Parathyroid adenoma (tissue), 2 donors: ENCODE results near the gene IFITM10.

ENCODE experiments used
- H2AFZ ChIP-seq: fragments of 300-600 bp; sonication (generic); one replicate; pipeline ENCODE4 v1.7.0; 2017; ENCODE audit warnings: antibody characterized with exemption, mild to moderate bottlenecking
- H3K27ac ChIP-seq: fragments of 300-600 bp; sonication (generic); one replicate; pipeline ENCODE4 v1.7.0; 2017
- H3K27me3 ChIP-seq: fragments of 300-600 bp; sonication (generic); one replicate; pipeline ENCODE4 v1.7.0; 2017; ENCODE audit warnings: low read length; ENCODE audit not compliant: control insufficient read depth, insufficient read depth
- H3K36me3 ChIP-seq: fragments of 300-600 bp; sonication (generic); one replicate; pipeline ENCODE4 v1.7.0; 2017; ENCODE audit warnings: low read length; ENCODE audit not compliant: control insufficient read depth, insufficient read depth
- H3K4me1 ChIP-seq: fragments of 300-600 bp; sonication (generic); one replicate; pipeline ENCODE4 v1.7.0; 2017; ENCODE audit warnings: control low read depth
- H3K4me2 ChIP-seq: fragments of 300-600 bp; sonication (generic); one replicate; pipeline ENCODE4 v1.7.0; 2017; ENCODE audit warnings: low read length
- H3K4me3 ChIP-seq: fragments of 300-600 bp; sonication (generic); one replicate; pipeline ENCODE4 v1.7.0; 2017; ENCODE audit warnings: low read depth, low read length
- H3K79me2 ChIP-seq: fragments of 300-600 bp; sonication (generic); one replicate; pipeline ENCODE4 v1.7.0; 2017; ENCODE audit warnings: control low read depth
- H3K9ac ChIP-seq: fragments of 300-600 bp; sonication (generic); one replicate; pipeline ENCODE4 v1.7.0; 2017; ENCODE audit warnings: mild to moderate bottlenecking
- H3K9me3 ChIP-seq: fragments of 300-600 bp; sonication (generic); one replicate; pipeline ENCODE4 v1.7.0; 2017; ENCODE audit warnings: low read length; ENCODE audit not compliant: control insufficient read depth
- TF ChIP-seq, protein P1 (sequence below): fragments of 300-600 bp; sonication (generic); IDR thresholded peaks from one replicate; pipeline ENCODE4 v1.7.0; 2017; ENCODE audit warnings: antibody characterized with exemption, mild to moderate bottlenecking
- donor health status: primary hyperparathyroidism.

The IFITM10 gene

GRCh38 chr11:1780700-1781592 is 30.6 kb upstream of the IFITM10 start:
- Histone ChIP-seq H3K36me3 (no peaks in the 10 kb centered on the region), H3K27me3 (no peaks in the 10 kb centered on the region), H3K27ac (no peak overlapping the region), H3K9ac (no peak overlapping the region), H3K4me2 (no peak overlapping the region), H3K4me3 (no peak overlapping the region), H3K4me1 (no peaks in the 10 kb centered on the region), H3K79me2 (no peaks in the 10 kb centered on the region), H3K9me3 (no peaks in the 10 kb centered on the region), H2AFZ (no peak overlapping the region)
- TF ChIP-seq, protein P1, sequence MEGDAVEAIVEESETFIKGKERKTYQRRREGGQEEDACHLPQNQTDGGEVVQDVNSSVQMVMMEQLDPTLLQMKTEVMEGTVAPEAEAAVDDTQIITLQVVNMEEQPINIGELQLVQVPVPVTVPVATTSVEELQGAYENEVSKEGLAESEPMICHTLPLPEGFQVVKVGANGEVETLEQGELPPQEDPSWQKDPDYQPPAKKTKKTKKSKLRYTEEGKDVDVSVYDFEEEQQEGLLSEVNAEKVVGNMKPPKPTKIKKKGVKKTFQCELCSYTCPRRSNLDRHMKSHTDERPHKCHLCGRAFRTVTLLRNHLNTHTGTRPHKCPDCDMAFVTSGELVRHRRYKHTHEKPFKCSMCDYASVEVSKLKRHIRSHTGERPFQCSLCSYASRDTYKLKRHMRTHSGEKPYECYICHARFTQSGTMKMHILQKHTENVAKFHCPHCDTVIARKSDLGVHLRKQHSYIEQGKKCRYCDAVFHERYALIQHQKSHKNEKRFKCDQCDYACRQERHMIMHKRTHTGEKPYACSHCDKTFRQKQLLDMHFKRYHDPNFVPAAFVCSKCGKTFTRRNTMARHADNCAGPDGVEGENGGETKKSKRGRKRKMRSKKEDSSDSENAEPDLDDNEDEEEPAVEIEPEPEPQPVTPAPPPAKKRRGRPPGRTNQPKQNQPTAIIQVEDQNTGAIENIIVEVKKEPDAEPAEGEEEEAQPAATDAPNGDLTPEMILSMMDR: no peak

DNA sequence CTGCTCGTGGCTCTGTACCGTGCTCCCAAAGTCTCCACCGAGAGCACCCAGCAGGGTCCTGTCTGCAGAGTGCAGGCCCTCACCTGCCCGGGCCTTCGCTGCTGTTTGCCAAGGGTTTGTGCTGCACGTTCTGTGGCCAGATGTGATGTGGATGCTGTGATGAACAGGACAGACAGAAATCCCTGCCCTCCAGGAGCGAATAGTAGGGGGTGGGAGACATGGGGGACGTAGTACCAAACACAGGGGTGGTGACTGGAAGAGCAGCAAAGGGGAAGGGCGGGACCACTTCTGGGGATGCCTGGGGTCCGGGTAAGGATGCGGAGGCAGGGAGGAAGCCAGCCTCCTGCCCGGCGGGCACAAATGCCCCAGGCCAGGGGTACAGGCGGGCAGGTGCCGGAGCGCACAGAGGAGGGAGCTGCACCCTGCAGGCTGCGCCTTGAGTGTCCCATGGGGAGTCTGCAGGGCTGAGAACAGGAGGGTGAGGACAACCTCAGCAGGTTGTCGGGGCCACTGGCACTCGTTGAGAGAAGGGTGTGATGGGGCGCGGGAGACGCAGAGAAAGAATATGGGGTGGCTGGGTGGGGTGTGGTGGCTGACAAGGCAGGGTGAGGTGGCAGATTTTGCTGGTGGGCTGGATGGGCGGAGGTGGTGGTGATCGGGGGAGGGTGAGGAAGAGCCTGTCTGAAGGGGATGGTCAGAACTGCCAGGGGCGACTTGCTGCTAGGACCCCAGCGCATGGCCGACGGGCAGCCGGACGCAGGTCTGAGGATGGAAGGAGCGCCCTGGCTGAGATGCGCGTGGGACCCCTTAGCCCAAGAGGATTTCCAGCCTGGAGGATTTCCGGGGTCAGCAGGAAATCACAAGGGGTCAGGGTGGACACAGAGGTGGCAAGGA is 29.7 kb upstream of the IFITM10 start:
- TF ChIP-seq, protein P1: no peak
- no peak overlapping the region for H3K4me3 ChIP-seq
- H3K79me2 ChIP-seq: no peaks in the 10 kb centered on the region
- H3K27ac ChIP-seq: no peak overlapping the region
- H2AFZ ChIP-seq: no peak overlapping the region
- no peaks in the 10 kb centered on the region for H3K4me1 ChIP-seq
- H3K4me2 ChIP-seq: no peak overlapping the region
- no peaks in the 10 kb centered on the region for H3K36me3 ChIP-seq
- no peak overlapping the region for H3K9ac ChIP-seq
- no peaks in the 10 kb centered on the region for H3K27me3 ChIP-seq
- no peaks in the 10 kb centered on the region for H3K9me3 ChIP-seq

- no peaks in the 10 kb centered on the region for H3K4me1 ChIP-seq
- H3K4me3 ChIP-seq: no peak overlapping the region
- H3K9me3 ChIP-seq: no peaks in the 10 kb centered on the region
- no peak overlapping the region for H2AFZ ChIP-seq
- no peak overlapping the region for H3K4me2 ChIP-seq
- no peak overlapping the region for H3K27ac ChIP-seq
- TF ChIP-seq, protein P1: no peak
- no peaks in the 10 kb centered on the region for H3K36me3 ChIP-seq
- H3K9ac ChIP-seq: no peak overlapping the region
- H3K79me2 ChIP-seq: no peaks in the 10 kb centered on the region
- H3K27me3 ChIP-seq: no peaks in the 10 kb centered on the region
Observed at GRCh38 chr11:1779034-1779805, 28.8 kb upstream of the IFITM10 start.

DNA sequence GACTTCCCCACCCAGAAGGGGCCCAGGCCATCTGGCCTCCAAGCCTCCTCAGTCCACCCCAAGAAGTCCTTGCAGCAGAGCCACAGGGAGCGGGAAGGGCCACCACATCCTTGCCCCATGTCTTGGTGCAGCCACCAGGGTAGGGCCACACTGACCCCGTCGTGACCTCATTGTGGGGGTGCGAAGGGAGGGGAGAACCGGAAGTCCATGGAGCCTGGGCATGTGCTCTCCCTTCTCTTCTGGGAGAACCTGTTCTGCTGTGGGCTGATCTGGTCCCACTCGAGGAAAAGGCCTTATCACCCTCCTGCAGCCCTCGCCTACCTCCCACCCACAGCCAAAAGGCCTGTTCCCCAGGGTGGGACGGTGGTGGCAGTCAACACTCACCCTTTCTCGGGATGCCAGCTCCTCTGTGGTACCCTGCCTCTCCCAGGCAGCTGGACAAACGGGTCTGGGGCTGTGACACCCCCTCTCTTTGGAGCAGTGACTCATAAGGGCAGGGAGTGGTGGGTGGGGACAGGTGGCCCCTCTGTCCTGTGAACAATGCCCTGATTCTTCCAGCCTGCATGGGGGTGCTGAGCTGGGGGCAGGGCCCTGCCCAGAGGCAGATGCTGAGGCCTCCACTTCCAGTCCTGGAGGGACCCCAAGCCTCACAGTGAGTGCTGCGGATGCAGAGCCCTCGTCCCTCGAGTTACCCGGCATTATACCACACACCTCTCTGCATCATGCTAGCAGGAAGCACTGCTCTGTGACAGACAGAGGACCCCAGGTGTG is 27.9 kb upstream of the IFITM10 start:
- H3K9ac ChIP-seq: no peak overlapping the region

More for the DNA sequence above, 27.9 kb upstream of the IFITM10 start:
- Histone ChIP-seq H3K4me2 (no peak overlapping the region), H3K79me2 (no peaks in the 10 kb centered on the region), H3K27me3 (no peaks in the 10 kb centered on the region), H2AFZ (no peak overlapping the region), H3K27ac (no peak overlapping the region), H3K9me3 (no peaks in the 10 kb centered on the region), H3K36me3 (no peaks in the 10 kb centered on the region), H3K4me3 (no peak overlapping the region), H3K4me1 (no peaks in the 10 kb centered on the region)
- TF ChIP-seq, protein P1: no peak
